ENCODE measurements around the gene SMIM33.

Gene SMIM33

GRCh38 chr5:139430015-139430414 is 40.8 kb upstream of the SMIM33 start:
- H3K4me2 ChIP-seq (ENCODE audit: low read length) = no peak overlapping the region
- H3K14ac ChIP-seq (ENCODE audit: low read length) = no peak overlapping the region
- peaks cover 3 to 5% of the 10 kb centered on the region in 2 experiments for H3K4me1 ChIP-seq (ENCODE audit: control insufficient read depth in 1 of 2, insufficient read depth in 2 of 2, low read length in 2 of 2)
- no peak overlapping the region for H2BK120ac ChIP-seq (ENCODE audit: insufficient read depth, low read length, poor library complexity)
- H3K27ac ChIP-seq (ENCODE audit: low read depth, low read length) = no peak overlapping the region
- DNase-seq = no peak
- H3K9ac ChIP-seq (ENCODE audit: low read length) = no peak overlapping the region
- WGBS (ENCODE audit: extremely low coverage, insufficient coverage, insufficient read length) = no CpG with 5 or more reads among the region's 2 CpGs
- no peak overlapping the region for H3K18ac ChIP-seq (ENCODE audit: low read length)
- H3K79me2 ChIP-seq (ENCODE audit: control insufficient read depth, insufficient read depth, low read length, poor library complexity) = no peaks in the 10 kb centered on the region
- no peak overlapping the region for H3K4ac ChIP-seq (ENCODE audit: low read depth, low read length)
- H3K23ac ChIP-seq (ENCODE audit: low read length) = no peak overlapping the region
- H3K9me3 ChIP-seq (ENCODE audit: insufficient read depth, low read depth, low read length) = no peaks in the 10 kb centered on the region
- H4K8ac ChIP-seq (ENCODE audit: low read depth, low read length) = no peak overlapping the region
- no peak overlapping the region for H4K12ac ChIP-seq (ENCODE audit: low read depth, low read length)
- no peak overlapping the region for H2AK5ac ChIP-seq (ENCODE audit: low read length)
- no peak overlapping the region for H2BK12ac ChIP-seq (ENCODE audit: low read length)
- no peaks in the 10 kb centered on the region for H3K27me3 ChIP-seq (ENCODE audit: insufficient read depth, low read length)
- no peak overlapping the region for H4K91ac ChIP-seq (ENCODE audit: low read depth, low read length)
- H3K4me3 ChIP-seq (ENCODE audit: low read depth, low read length) = no peak overlapping the region
- no peaks in the 10 kb centered on the region for H3K79me1 ChIP-seq (ENCODE audit: low read length)
- H2AFZ ChIP-seq (ENCODE audit: insufficient read depth, low read length, poor library complexity) = no peak overlapping the region
- peaks cover 4 to 5% of the 10 kb centered on the region in 2 experiments for H3K36me3 ChIP-seq (ENCODE audit: control insufficient read depth in 1 of 2, insufficient read depth in 2 of 2, low read length in 2 of 2)
- no peak overlapping the region for H2BK5ac ChIP-seq (ENCODE audit: low read depth, low read length, poor library complexity)

GRCh38 chr5:139431706-139432105 is 39.1 kb upstream of the SMIM33 start:
- WGBS (ENCODE audit: extremely low coverage, insufficient coverage, insufficient read length) = no CpG with 5 or more reads among the region's 1 CpG
- H3K27ac ChIP-seq (ENCODE audit: low read depth, low read length) = no peak overlapping the region
- H3K9me3 ChIP-seq (ENCODE audit: insufficient read depth, low read depth, low read length) = no peaks in the 10 kb centered on the region
- H4K91ac ChIP-seq (ENCODE audit: low read depth, low read length) = no peak overlapping the region
- peaks cover 4 to 5% of the 10 kb centered on the region in 2 experiments for H3K36me3 ChIP-seq (ENCODE audit: control insufficient read depth in 1 of 2, insufficient read depth in 2 of 2, low read length in 2 of 2)
- no peak overlapping the region for H3K4me3 ChIP-seq (ENCODE audit: low read depth, low read length)
- no peak overlapping the region for H3K4ac ChIP-seq (ENCODE audit: low read depth, low read length)
- H3K27me3 ChIP-seq (ENCODE audit: insufficient read depth, low read length) = no peaks in the 10 kb centered on the region
- no peak overlapping the region for H2BK120ac ChIP-seq (ENCODE audit: insufficient read depth, low read length, poor library complexity)
- no peak overlapping the region for H4K8ac ChIP-seq (ENCODE audit: low read depth, low read length)
- no peaks in the 10 kb centered on the region for H3K4me1 ChIP-seq (ENCODE audit: control insufficient read depth in 1 of 2, insufficient read depth in 2 of 2, low read length in 2 of 2)
- no peak overlapping the region for H3K4me2 ChIP-seq (ENCODE audit: low read length)
- H3K9ac ChIP-seq (ENCODE audit: low read length) = no peak overlapping the region
- H3K18ac ChIP-seq (ENCODE audit: low read length) = no peak overlapping the region
- no peak overlapping the region for H2BK5ac ChIP-seq (ENCODE audit: low read depth, low read length, poor library complexity)
- no peak overlapping the region for H3K23ac ChIP-seq (ENCODE audit: low read length)
- H2AK5ac ChIP-seq (ENCODE audit: low read length) = no peak overlapping the region
- H2AFZ ChIP-seq (ENCODE audit: insufficient read depth, low read length, poor library complexity) = no peak overlapping the region
- H3K79me1 ChIP-seq (ENCODE audit: low read length) = no peaks in the 10 kb centered on the region
- H4K12ac ChIP-seq (ENCODE audit: low read depth, low read length) = no peak overlapping the region
- DNase-seq = peak in 1 of 2 donors; percentile 40
- H3K14ac ChIP-seq (ENCODE audit: low read length) = no peak overlapping the region
- no peak overlapping the region for H2BK12ac ChIP-seq (ENCODE audit: low read length)
- no peaks in the 10 kb centered on the region for H3K79me2 ChIP-seq (ENCODE audit: control insufficient read depth, insufficient read depth, low read length, poor library complexity)

GRCh38 chr5:139435676-139436075 is 35.1 kb upstream of the SMIM33 start:
- Histone ChIP-seq H3K18ac (ENCODE audit: low read length) (no peak overlapping the region), H3K79me1 (ENCODE audit: low read length) (peaks cover 3% of the 10 kb centered on the region), H3K27ac (ENCODE audit: low read depth, low read length) (no peak overlapping the region), H3K4me2 (ENCODE audit: low read length) (no peak overlapping the region), H4K91ac (ENCODE audit: low read depth, low read length) (no peak overlapping the region), H3K79me2 (ENCODE audit: control insufficient read depth, insufficient read depth, low read length, poor library complexity) (peaks cover 2% of the 10 kb centered on the region), H4K12ac (ENCODE audit: low read depth, low read length) (no peak overlapping the region), H3K14ac (ENCODE audit: low read length) (no peak overlapping the region), H2BK12ac (ENCODE audit: low read length) (no peak overlapping the region), H2BK120ac (ENCODE audit: insufficient read depth, low read length, poor library complexity) (no peak overlapping the region), H2AFZ (ENCODE audit: insufficient read depth, low read length, poor library complexity) (no peak overlapping the region), H3K9ac (ENCODE audit: low read length) (no peak overlapping the region), H3K27me3 (ENCODE audit: insufficient read depth, low read length) (no peaks in the 10 kb centered on the region), H3K23ac (ENCODE audit: low read length) (no peak overlapping the region), H3K4ac (ENCODE audit: low read depth, low read length) (no peak overlapping the region), H2BK5ac (ENCODE audit: low read depth, low read length, poor library complexity) (no peak overlapping the region), H2AK5ac (ENCODE audit: low read length) (no peak overlapping the region), H3K36me3 (ENCODE audit: control insufficient read depth in 1 of 2, insufficient read depth in 2 of 2, low read length in 2 of 2) (peaks cover 2% of the 10 kb centered on the region in 2 experiments), H3K9me3 (ENCODE audit: insufficient read depth, low read depth, low read length) (no peaks in the 10 kb centered on the region), H3K4me1 (ENCODE audit: control insufficient read depth in 1 of 2, insufficient read depth in 2 of 2, low read length in 2 of 2) (peaks cover 6% of the 10 kb centered on the region in 2 experiments), H3K4me3 (ENCODE audit: low read depth, low read length) (no peak overlapping the region), H4K8ac (ENCODE audit: low read depth, low read length) (no peak overlapping the region)
- WGBS (ENCODE audit: extremely low coverage, insufficient coverage, insufficient read length) = no CpG with 5 or more reads among the region's 3 CpGs
- DNase-seq = no peak

- H2AK5ac ChIP-seq (ENCODE audit: low read length) = no peak overlapping the region
- DNase-seq = peak in 1 of 2 donors; percentile 10
- peaks cover 2% of the 10 kb centered on the region for H3K79me2 ChIP-seq (ENCODE audit: control insufficient read depth, insufficient read depth, low read length, poor library complexity)
These were observed 32.1 kb upstream of the SMIM33 start for GRCh38 chr5:139438707-139439012.

More at GRCh38 chr5:139438707-139439012, 32.1 kb upstream of the SMIM33 start:
- H4K8ac ChIP-seq (ENCODE audit: low read depth, low read length) = peak overlapping the region; percentile 5
- H3K27ac ChIP-seq (ENCODE audit: low read depth, low read length) = no peak overlapping the region
- H3K4me1 ChIP-seq (ENCODE audit: control insufficient read depth in 1 of 2, insufficient read depth in 2 of 2, low read length in 2 of 2) = peaks cover 6% of the 10 kb centered on the region in 2 experiments
- H3K9me3 ChIP-seq (ENCODE audit: insufficient read depth, low read depth, low read length) = no peaks in the 10 kb centered on the region
- H4K12ac ChIP-seq (ENCODE audit: low read depth, low read length) = no peak overlapping the region
- no peaks in the 10 kb centered on the region for H3K27me3 ChIP-seq (ENCODE audit: insufficient read depth, low read length)
- no peak overlapping the region for H2BK12ac ChIP-seq (ENCODE audit: low read length)
- H4K91ac ChIP-seq (ENCODE audit: low read depth, low read length) = no peak overlapping the region
- peak overlapping the region; percentile 76 for H3K4me2 ChIP-seq (ENCODE audit: low read length)
- H3K79me1 ChIP-seq (ENCODE audit: low read length) = peaks cover 3% of the 10 kb centered on the region
- H2AFZ ChIP-seq (ENCODE audit: insufficient read depth, low read length, poor library complexity) = peak overlapping the region; percentile 1
- H3K9ac ChIP-seq (ENCODE audit: low read length) = peak overlapping the region; percentile 50
- no peak overlapping the region for H2BK120ac ChIP-seq (ENCODE audit: insufficient read depth, low read length, poor library complexity)
- H3K18ac ChIP-seq (ENCODE audit: low read length) = no peak overlapping the region
- no peak overlapping the region for H3K14ac ChIP-seq (ENCODE audit: low read length)
- no CpG with 5 or more reads among the region's 8 CpGs for WGBS (ENCODE audit: extremely low coverage, insufficient coverage, insufficient read length)
- no peak overlapping the region for H3K4ac ChIP-seq (ENCODE audit: low read depth, low read length)
- H2BK5ac ChIP-seq (ENCODE audit: low read depth, low read length, poor library complexity) = no peak overlapping the region
- H3K4me3 ChIP-seq (ENCODE audit: low read depth, low read length) = no peak overlapping the region
- peaks cover 2% of the 10 kb centered on the region in 2 experiments for H3K36me3 ChIP-seq (ENCODE audit: control insufficient read depth in 1 of 2, insufficient read depth in 2 of 2, low read length in 2 of 2)
- H3K23ac ChIP-seq (ENCODE audit: low read length) = no peak overlapping the region

Measured in trophoblast cell (in vitro differentiated cells and primary cell).